Left lung (tissue), 10 donors: ENCODE data around the gene PAX8. TPM values are rescaled to one million over a fixed set of nuclear protein-coding genes. Genes with fewer than 3 reads are reported as not detected.
A peak's percentile ranks its signal among the peaks of the same experiment; 100 is the strongest.

ENCODE experiments used
- ATAC-seq: fragments of 200-7000 bp; cut with Tn5 transposase; one replicate; pipeline ENCODE4 v1.9.1; 2020; ENCODE audit warnings: moderate library complexity
- DNase-seq, 4 donors: peaks; one replicate each; pipeline ENCODE4 v3.0.0-alpha.2; 2013 to 2020
- H3K27ac ChIP-seq, 2 donors: fragments of 200-600 bp; sonication (generic) in 1 of 2; one replicate each; pipeline versions ENCODE4 v1.5.0 to v1.8.0; 2020 to 2021
- H3K27me3 ChIP-seq, 2 donors: fragments of 200-600 bp; sonication (generic) in 1 of 2; one replicate each; pipeline versions ENCODE4 v1.5.0 to v1.8.0; 2020 to 2021
- H3K36me3 ChIP-seq, 2 donors: fragments of 200-600 bp; sonication (generic) in 1 of 2; one replicate each; pipeline versions ENCODE4 v1.5.0 to v1.8.0; 2020 to 2021
- H3K4me1 ChIP-seq, 2 donors: fragments of 200-600 bp; one replicate each; pipeline ENCODE4 v1.8.0; 2021
- H3K4me3 ChIP-seq, 2 donors: fragments of 200-600 bp; sonication (generic) in 1 of 2; one replicate each; pipeline versions ENCODE4 v1.5.0 to v1.8.0; 2020 to 2021; ENCODE audit warnings: mild to moderate bottlenecking in 1 of 2
- H3K9me3 ChIP-seq, 2 donors: fragments of 200-600 bp; sonication (generic) in 1 of 2; one replicate each; pipeline versions ENCODE4 v1.5.0 to v1.8.0; 2020 to 2021
- intact Hi-C, 2 donors: fragments of 100-400 bp; cut with DNase I; formaldehyde crosslinking; loops; one replicate each; pipeline versions ENCODE4 v1.11.2 to v1.14.2; 2022
- polyA plus RNA-seq, 6 donors: library from polyadenylated mRNA; unstranded; fragments of 120-200 nt; gene quantifications; one replicate each; pipeline ENCODE4 v1.2.1, GENCODE V29; 2013; ENCODE audit not compliant: insufficient read length in 6 of 6
- total RNA-seq, 2 donors: library from RNA; stranded (reverse); fragmentation: NEBNext Ultra II Directional; extraction: Animal tissue kit (Norgen Biotek cat#: 25700); gene quantifications; one replicate each; pipeline ENCODE4 v1.2.1, GENCODE V29; 2021
- TF ChIP-seq, protein P1 (sequence below), 2 donors: fragments of 200-600 bp; sonication (generic) in 1 of 2; IDR thresholded peaks; one replicate each; pipeline versions ENCODE4 v1.5.0 to v1.8.0; 2021; ENCODE audit warnings: antibody characterized with exemption in 2 of 2
- donor health status: DM: no; HTN: yes; CAD: no.
- donor health status: DM: no; HTN: no; CAD: no.

PAX8 gene
- total and polyA plus RNA-seq, 8 donors, result 2.6 to 16.8 (median 6.4) TPM

- Histone ChIP-seq H3K36me3 (no peaks in the 10 kb centered on the region), H3K27ac (peak overlapping the region; percentile 54 to 70), H3K9me3 (no peaks in the 10 kb centered on the region), H3K4me3 (no peak overlapping the region), H3K27me3 (no peaks in the 10 kb centered on the region), H3K4me1 (peaks cover 21 to 24% of the 10 kb centered on the region in 2 donors)
- TF ChIP-seq, protein P1, sequence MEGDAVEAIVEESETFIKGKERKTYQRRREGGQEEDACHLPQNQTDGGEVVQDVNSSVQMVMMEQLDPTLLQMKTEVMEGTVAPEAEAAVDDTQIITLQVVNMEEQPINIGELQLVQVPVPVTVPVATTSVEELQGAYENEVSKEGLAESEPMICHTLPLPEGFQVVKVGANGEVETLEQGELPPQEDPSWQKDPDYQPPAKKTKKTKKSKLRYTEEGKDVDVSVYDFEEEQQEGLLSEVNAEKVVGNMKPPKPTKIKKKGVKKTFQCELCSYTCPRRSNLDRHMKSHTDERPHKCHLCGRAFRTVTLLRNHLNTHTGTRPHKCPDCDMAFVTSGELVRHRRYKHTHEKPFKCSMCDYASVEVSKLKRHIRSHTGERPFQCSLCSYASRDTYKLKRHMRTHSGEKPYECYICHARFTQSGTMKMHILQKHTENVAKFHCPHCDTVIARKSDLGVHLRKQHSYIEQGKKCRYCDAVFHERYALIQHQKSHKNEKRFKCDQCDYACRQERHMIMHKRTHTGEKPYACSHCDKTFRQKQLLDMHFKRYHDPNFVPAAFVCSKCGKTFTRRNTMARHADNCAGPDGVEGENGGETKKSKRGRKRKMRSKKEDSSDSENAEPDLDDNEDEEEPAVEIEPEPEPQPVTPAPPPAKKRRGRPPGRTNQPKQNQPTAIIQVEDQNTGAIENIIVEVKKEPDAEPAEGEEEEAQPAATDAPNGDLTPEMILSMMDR (IDR thresholded peaks at IDR 0.05), result no peak
- ATAC-seq (peak; percentile 86), DNase-seq (peak in 1 of 4 donors; percentile 80)
- intact Hi-C loops, result no loop called here
Observed at GRCh38 chr2:113240915-113241911, 37.5 kb downstream of the PAX8 start.

- Histone ChIP-seq H3K27ac (peak overlapping the region; percentile 54 to 70), H3K27me3 (no peaks in the 10 kb centered on the region), H3K4me3 (no peak overlapping the region), H3K9me3 (no peaks in the 10 kb centered on the region), H3K36me3 (no peaks in the 10 kb centered on the region), H3K4me1 (peaks cover 21 to 24% of the 10 kb centered on the region in 2 donors)
- TF ChIP-seq, protein P1 (IDR thresholded peaks at IDR 0.05), result no peak
- ATAC-seq (peak; percentile 44), DNase-seq (peak; percentile 86 to 94 (median 88))
- intact Hi-C loops, result no loop called here
Observed at GRCh38 chr2:113240150-113240914, 38.4 kb downstream of the PAX8 start.

- no peak overlapping the region for H3K4me3 ChIP-seq
- no peaks in the 10 kb centered on the region for H3K9me3 ChIP-seq
- no peaks in the 10 kb centered on the region for H3K36me3 ChIP-seq
- H3K27me3 ChIP-seq, result no peaks in the 10 kb centered on the region
- TF ChIP-seq, protein P1 (IDR thresholded peaks at IDR 0.05), result no peak
- ATAC-seq (no peak), DNase-seq (no peak)
- intact Hi-C loops, result no loop called here
- peaks cover 21 to 24% of the 10 kb centered on the region in 2 donors for H3K4me1 ChIP-seq
- peak overlapping the region; percentile 54 to 70 for H3K27ac ChIP-seq
Observed at GRCh38 chr2:113238871-113239839, 39.6 kb downstream of the PAX8 start.

- intact Hi-C loops, result no loop called here
- no peak for ATAC-seq
- no peak for DNase-seq
- Histone ChIP-seq H3K4me1 (peaks cover 21 to 24% of the 10 kb centered on the region in 2 donors), H3K27me3 (no peaks in the 10 kb centered on the region), H3K36me3 (no peaks in the 10 kb centered on the region), H3K27ac (no peak overlapping the region), H3K4me3 (no peak overlapping the region), H3K9me3 (no peaks in the 10 kb centered on the region)
- TF ChIP-seq, protein P1 (IDR thresholded peaks at IDR 0.05), result no peak
Observed at GRCh38 chr2:113237604-113238160, 41.0 kb downstream of the PAX8 start.
